ENCODE data around the gene COL13A1.

DNA sequence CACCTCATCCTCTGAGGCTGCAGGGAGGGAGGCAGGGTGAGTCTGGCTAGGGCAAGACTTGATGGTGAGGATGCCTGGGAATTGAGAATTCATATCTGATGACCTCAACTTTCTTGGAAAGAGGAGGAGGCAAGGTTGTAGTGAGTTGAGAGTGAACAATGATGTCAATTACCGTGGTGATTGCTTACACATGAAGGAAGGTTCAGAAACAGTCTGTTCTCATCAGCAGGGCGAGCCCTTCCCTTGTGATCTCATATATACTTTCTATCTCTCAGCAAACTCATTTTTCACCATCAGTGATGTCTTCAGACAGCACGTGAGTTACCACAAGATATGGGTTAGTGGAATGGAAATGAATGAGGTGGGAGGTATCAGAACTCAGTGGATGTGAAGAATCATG, 20.1 kb upstream of the COL13A1 start:
- TF ChIP-seq SUZ12 (IDR thresholded peaks at IDR 0.05; ENCODE audit: extremely low read depth, insufficient read depth, insufficient read length): no peak
- no peak for TF ChIP-seq ZNF274 (IDR thresholded peaks at IDR 0.05; ENCODE audit: low read depth, low read length)

All from NT2/D1 (cell line).